ENCODE results near the gene OPA1. TPM values are rescaled to one million over a fixed set of nuclear protein-coding genes. Genes with fewer than 3 reads are reported as not detected.

Gene OPA1
- total and polyA plus RNA-seq, 4 donors, result 51.9 to 124 (median 88.3) TPM

- H3K4me3 ChIP-seq (ENCODE audit: low read depth, low read length), result no peak overlapping the region
- WGBS (ENCODE audit: insufficient coverage), result 93% methylated on average over 2 of the region's 3 CpGs
- H3K27ac ChIP-seq (ENCODE audit: low read depth, low read length), result no peak overlapping the region
- H3K4me1 ChIP-seq (ENCODE audit: control insufficient read depth, insufficient read depth, low read length), result no peaks in the 10 kb centered on the region
- no peak for DNase-seq (ENCODE audit: low read depth in 4 of 6, low spot score in 6 of 6)
- peaks cover 3% of the 10 kb centered on the region for H3K36me3 ChIP-seq (ENCODE audit: control insufficient read depth, insufficient read depth, low read length)
- no peaks in the 10 kb centered on the region for H3K9me3 ChIP-seq (ENCODE audit: control insufficient read depth, insufficient read depth, low read length)
- H3K27me3 ChIP-seq (ENCODE audit: control insufficient read depth, insufficient read depth, low read length), result no peaks in the 10 kb centered on the region
These were observed 45.8 kb downstream of the OPA1 start for GRCh38 chr3:193638833-193639232.

- no peaks in the 10 kb centered on the region for H3K4me1 ChIP-seq (ENCODE audit: control insufficient read depth, insufficient read depth, low read length)
- no peaks in the 10 kb centered on the region for H3K27me3 ChIP-seq (ENCODE audit: control insufficient read depth, insufficient read depth, low read length)
- peaks cover 3% of the 10 kb centered on the region for H3K36me3 ChIP-seq (ENCODE audit: control insufficient read depth, insufficient read depth, low read length)
- no peak overlapping the region for H3K4me3 ChIP-seq (ENCODE audit: low read depth, low read length)
- no peaks in the 10 kb centered on the region for H3K9me3 ChIP-seq (ENCODE audit: control insufficient read depth, insufficient read depth, low read length)
- WGBS (ENCODE audit: insufficient coverage), result 83% methylated on average over 5 of the region's 5 CpGs
- H3K27ac ChIP-seq (ENCODE audit: low read depth, low read length), result no peak overlapping the region
- no peak for DNase-seq (ENCODE audit: low read depth in 4 of 6, low spot score in 6 of 6)
These were observed 47.2 kb downstream of the OPA1 start for GRCh38 chr3:193640165-193640715.

GRCh38 chr3:193640728-193641439, 47.9 kb downstream of the OPA1 start:
- DNase-seq (ENCODE audit: low read depth in 4 of 6, low spot score in 6 of 6), result no peak
- WGBS (ENCODE audit: insufficient coverage), result 80% methylated on average over 1 of the region's 4 CpGs
- no peak overlapping the region for H3K27ac ChIP-seq (ENCODE audit: low read depth, low read length)
- no peaks in the 10 kb centered on the region for H3K9me3 ChIP-seq (ENCODE audit: control insufficient read depth, insufficient read depth, low read length)
- peaks cover 3% of the 10 kb centered on the region for H3K36me3 ChIP-seq (ENCODE audit: control insufficient read depth, insufficient read depth, low read length)
- H3K4me1 ChIP-seq (ENCODE audit: control insufficient read depth, insufficient read depth, low read length), result no peaks in the 10 kb centered on the region
- H3K4me3 ChIP-seq (ENCODE audit: low read depth, low read length), result no peak overlapping the region
- H3K27me3 ChIP-seq (ENCODE audit: control insufficient read depth, insufficient read depth, low read length), result no peaks in the 10 kb centered on the region

- no peaks in the 10 kb centered on the region for H3K4me1 ChIP-seq (ENCODE audit: control insufficient read depth, insufficient read depth, low read length)
- no peak for DNase-seq (ENCODE audit: low read depth in 4 of 6, low spot score in 6 of 6)
- no peak overlapping the region for H3K27ac ChIP-seq (ENCODE audit: low read depth, low read length)
- no CpG with 5 or more reads among the region's 3 CpGs for WGBS (ENCODE audit: insufficient coverage)
- no peaks in the 10 kb centered on the region for H3K9me3 ChIP-seq (ENCODE audit: control insufficient read depth, insufficient read depth, low read length)
- no peaks in the 10 kb centered on the region for H3K27me3 ChIP-seq (ENCODE audit: control insufficient read depth, insufficient read depth, low read length)
- no peak overlapping the region for H3K4me3 ChIP-seq (ENCODE audit: low read depth, low read length)
- peaks cover 4% of the 10 kb centered on the region for H3K36me3 ChIP-seq (ENCODE audit: control insufficient read depth, insufficient read depth, low read length)
These were observed 48.4 kb downstream of the OPA1 start for GRCh38 chr3:193641440-193641775.

- no peak overlapping the region for H3K27ac ChIP-seq (ENCODE audit: low read depth, low read length)
- WGBS (ENCODE audit: insufficient coverage), result no CpG with 5 or more reads among the region's 6 CpGs
- DNase-seq (ENCODE audit: low read depth in 4 of 6, low spot score in 6 of 6), result no peak
- H3K4me3 ChIP-seq (ENCODE audit: low read depth, low read length), result no peak overlapping the region
- peaks cover 5% of the 10 kb centered on the region for H3K36me3 ChIP-seq (ENCODE audit: control insufficient read depth, insufficient read depth, low read length)
- H3K27me3 ChIP-seq (ENCODE audit: control insufficient read depth, insufficient read depth, low read length), result no peaks in the 10 kb centered on the region
- no peaks in the 10 kb centered on the region for H3K4me1 ChIP-seq (ENCODE audit: control insufficient read depth, insufficient read depth, low read length)
- H3K9me3 ChIP-seq (ENCODE audit: control insufficient read depth, insufficient read depth, low read length), result no peaks in the 10 kb centered on the region
These were observed 52.8 kb downstream of the OPA1 start for GRCh38 chr3:193645806-193646205.

- no CpG with 5 or more reads among the region's 2 CpGs for WGBS (ENCODE audit: insufficient coverage)
- Histone ChIP-seq H3K9me3 (ENCODE audit: control insufficient read depth, insufficient read depth, low read length) (no peaks in the 10 kb centered on the region), H3K36me3 (ENCODE audit: control insufficient read depth, insufficient read depth, low read length) (peaks cover 5% of the 10 kb centered on the region), H3K4me1 (ENCODE audit: control insufficient read depth, insufficient read depth, low read length) (no peaks in the 10 kb centered on the region), H3K27me3 (ENCODE audit: control insufficient read depth, insufficient read depth, low read length) (no peaks in the 10 kb centered on the region), H3K4me3 (ENCODE audit: low read depth, low read length) (no peak overlapping the region), H3K27ac (ENCODE audit: low read depth, low read length) (no peak overlapping the region)
- no peak for DNase-seq (ENCODE audit: low read depth in 4 of 6, low spot score in 6 of 6)
These were observed 55.6 kb downstream of the OPA1 start for GRCh38 chr3:193648542-193649076.

GRCh38 chr3:193650585-193650984, 57.6 kb downstream of the OPA1 start:
- H3K36me3 ChIP-seq (ENCODE audit: control insufficient read depth, insufficient read depth, low read length), result peaks cover 5% of the 10 kb centered on the region
- no CpG with 5 or more reads among the region's 2 CpGs for WGBS (ENCODE audit: insufficient coverage)
- H3K9me3 ChIP-seq (ENCODE audit: control insufficient read depth, insufficient read depth, low read length), result no peaks in the 10 kb centered on the region
- no peaks in the 10 kb centered on the region for H3K27me3 ChIP-seq (ENCODE audit: control insufficient read depth, insufficient read depth, low read length)
- H3K4me1 ChIP-seq (ENCODE audit: control insufficient read depth, insufficient read depth, low read length), result no peaks in the 10 kb centered on the region
- no peak for DNase-seq (ENCODE audit: low read depth in 4 of 6, low spot score in 6 of 6)
- no peak overlapping the region for H3K4me3 ChIP-seq (ENCODE audit: low read depth, low read length)
- H3K27ac ChIP-seq (ENCODE audit: low read depth, low read length), result no peak overlapping the region

GRCh38 chr3:193655831-193656433, 62.9 kb downstream of the OPA1 start:
- Histone ChIP-seq H3K27ac (ENCODE audit: low read depth, low read length) (no peak overlapping the region), H3K36me3 (ENCODE audit: control insufficient read depth, insufficient read depth, low read length) (peaks cover 5% of the 10 kb centered on the region), H3K27me3 (ENCODE audit: control insufficient read depth, insufficient read depth, low read length) (no peaks in the 10 kb centered on the region), H3K4me3 (ENCODE audit: low read depth, low read length) (no peak overlapping the region), H3K9me3 (ENCODE audit: control insufficient read depth, insufficient read depth, low read length) (no peaks in the 10 kb centered on the region), H3K4me1 (ENCODE audit: control insufficient read depth, insufficient read depth, low read length) (no peaks in the 10 kb centered on the region)
- WGBS (ENCODE audit: insufficient coverage), result 58% methylated on average over 2 of the region's 4 CpGs
- no peak for DNase-seq (ENCODE audit: low read depth in 4 of 6, low spot score in 6 of 6)

GRCh38 chr3:193656445-193656844, 63.4 kb downstream of the OPA1 start:
- H3K9me3 ChIP-seq (ENCODE audit: control insufficient read depth, insufficient read depth, low read length), result no peaks in the 10 kb centered on the region
- H3K27me3 ChIP-seq (ENCODE audit: control insufficient read depth, insufficient read depth, low read length), result no peaks in the 10 kb centered on the region
- no peak overlapping the region for H3K27ac ChIP-seq (ENCODE audit: low read depth, low read length)
- no peaks in the 10 kb centered on the region for H3K4me1 ChIP-seq (ENCODE audit: control insufficient read depth, insufficient read depth, low read length)
- H3K4me3 ChIP-seq (ENCODE audit: low read depth, low read length), result no peak overlapping the region
- peaks cover 5% of the 10 kb centered on the region for H3K36me3 ChIP-seq (ENCODE audit: control insufficient read depth, insufficient read depth, low read length)
- DNase-seq (ENCODE audit: low read depth in 4 of 6, low spot score in 6 of 6), result no peak
- no CpG with 5 or more reads among the region's 3 CpGs for WGBS (ENCODE audit: insufficient coverage)

- WGBS (ENCODE audit: insufficient coverage), result 100% methylated on average over 2 of the region's 6 CpGs
- Histone ChIP-seq H3K27me3 (ENCODE audit: control insufficient read depth, insufficient read depth, low read length) (no peaks in the 10 kb centered on the region), H3K27ac (ENCODE audit: low read depth, low read length) (no peak overlapping the region), H3K36me3 (ENCODE audit: control insufficient read depth, insufficient read depth, low read length) (peaks cover 5% of the 10 kb centered on the region), H3K4me1 (ENCODE audit: control insufficient read depth, insufficient read depth, low read length) (no peaks in the 10 kb centered on the region), H3K4me3 (ENCODE audit: low read depth, low read length) (no peak overlapping the region), H3K9me3 (ENCODE audit: control insufficient read depth, insufficient read depth, low read length) (no peaks in the 10 kb centered on the region)
- DNase-seq (ENCODE audit: low read depth in 4 of 6, low spot score in 6 of 6), result no peak
These were observed 63.9 kb downstream of the OPA1 start for GRCh38 chr3:193656878-193657282.
